ENCODE results near the gene ACSL4.

GRCh38 chrX:109691277-109691676 is 41.8 kb downstream of the ACSL4 start:
- TF ChIP-seq CTCF (IDR thresholded peaks at IDR 0.05): no peak
- TF ChIP-seq POLR2A (IDR thresholded peaks at IDR 0.05): no peak
